Neural crest cell (in vitro differentiated cells): ENCODE measurements around the gene ZIK1. TPM values are rescaled to one million over a fixed set of nuclear protein-coding genes. Genes with fewer than 3 reads are reported as not detected.

Experiments used
- DNase-seq: peaks from one replicate; pipeline ENCODE4 v3.0.0; 2021; ENCODE audit warnings: low read depth, mixed read lengths, low spot score
- H3K27ac Mint-ChIP-seq: one replicate; pipeline ENCODE4 v1.8.0; 2021; ENCODE audit warnings: mild to moderate bottlenecking, mixed read lengths; ENCODE audit not compliant: unreplicated experiment
- H3K27me3 Mint-ChIP-seq: 2 replicates; pipeline ENCODE4 v1.8.0; 2021; ENCODE audit warnings: low read depth, mild to moderate bottlenecking, mixed read lengths
- H3K36me3 Mint-ChIP-seq: 2 replicates; pipeline ENCODE4 v1.8.0; 2021; ENCODE audit warnings: low read depth, mild to moderate bottlenecking, mixed read lengths
- H3K4me1 Mint-ChIP-seq: 2 replicates; pipeline ENCODE4 v1.8.0; 2021; ENCODE audit warnings: mixed read lengths
- H3K4me3 Mint-ChIP-seq: one replicate; pipeline ENCODE4 v1.8.0; 2021; ENCODE audit warnings: mild to moderate bottlenecking, mixed read lengths
- H3K9me3 Mint-ChIP-seq: 2 replicates; pipeline ENCODE4 v1.8.0; 2021; ENCODE audit warnings: mixed read lengths
- CTCF ChIP-seq: fragments of 200-600 bp; sonication (generic); conservative IDR thresholded peaks from 2 replicates; pipeline ENCODE4 v1.5.0; 2021; ENCODE audit warnings: antibody characterized with exemption, mild to moderate bottlenecking
- long read RNA-seq: library from polyadenylated mRNA; unstranded; transcript quantifications from one replicate; pipeline ENCODE4 v2.0.0, GENCODE V29; 2020
- total RNA-seq: library from RNA; stranded (reverse); gene quantifications from 2 replicates; pipeline ENCODE4 v1.2.1, GENCODE V29; 2021

ZIK1 gene
- total RNA-seq: 27.6 and 29.1 TPM in 2 replicates
- long read RNA-seq, full-length matches to known transcripts: 19 of 33 reads
- long read RNA-seq, partial matches to known transcripts: 0 of 33 reads
- long read RNA-seq, other reads (novel, unspliced or antisense): 14 of 33 reads

DNA sequence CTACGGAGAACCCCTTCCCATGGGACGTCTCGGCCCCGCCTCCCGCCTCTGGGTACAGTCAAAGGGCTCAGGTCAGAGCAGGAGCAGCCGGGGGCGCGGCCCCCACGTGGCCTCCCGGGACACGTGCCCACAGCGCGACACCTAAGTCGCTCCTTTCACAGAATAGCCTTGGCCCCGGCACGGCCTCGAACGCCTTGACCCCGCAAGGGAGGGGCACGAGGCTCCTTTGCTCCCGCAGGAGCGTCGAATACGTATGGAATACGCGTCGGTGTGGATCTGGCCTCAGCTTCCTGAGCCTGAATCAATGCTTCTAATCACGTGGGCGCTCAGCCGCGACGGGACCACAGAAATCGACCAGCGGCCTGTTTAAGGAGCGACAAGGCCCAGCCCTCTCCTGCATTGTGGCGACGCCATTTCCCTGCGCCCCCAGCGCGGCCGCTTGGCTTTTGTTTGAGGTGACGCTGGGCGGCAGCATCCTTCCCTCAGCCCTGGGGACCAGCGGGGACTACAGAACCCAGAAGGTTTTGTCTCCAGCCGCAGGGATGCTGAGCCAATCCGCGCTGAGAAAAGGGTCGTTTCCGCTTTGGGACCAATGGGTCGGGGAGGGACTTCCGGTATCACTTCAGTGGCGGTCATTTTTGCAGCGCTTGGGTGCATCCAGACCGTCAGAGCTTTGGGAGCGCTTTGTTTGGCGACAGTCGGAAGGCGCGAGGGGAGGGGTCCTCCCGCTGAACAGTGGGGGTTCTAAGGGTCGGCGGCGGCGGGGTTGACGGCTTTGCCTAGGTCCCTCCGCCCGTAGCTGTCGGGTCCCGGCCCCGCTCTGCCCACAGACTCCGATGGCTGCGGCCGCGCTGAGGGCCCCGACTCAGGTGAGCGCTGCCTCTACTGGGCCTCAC lies at the start of gene ZIK1:
ZIK1 (plus strand) TSS at position 625 of the 896 bp plus-strand sequence; CDS start at position 837, 212 bp downstream.
- peak within 1 kb of the TSS; percentile 94 for H3K4me3 Mint-ChIP-seq
- H3K27me3 Mint-ChIP-seq: no peaks in the 10 kb centered on the region
- H3K36me3 Mint-ChIP-seq: peaks cover 57% of the 10 kb centered on the region
- H3K9me3 Mint-ChIP-seq: peaks cover 42% of the 10 kb centered on the region
- TF ChIP-seq CTCF: no peak
- H3K27ac Mint-ChIP-seq: peak within 1 kb of the TSS; percentile 96
- DNase-seq: peak; percentile 82
- H3K4me1 Mint-ChIP-seq: peaks cover 25% of the 10 kb centered on the region

DNA sequence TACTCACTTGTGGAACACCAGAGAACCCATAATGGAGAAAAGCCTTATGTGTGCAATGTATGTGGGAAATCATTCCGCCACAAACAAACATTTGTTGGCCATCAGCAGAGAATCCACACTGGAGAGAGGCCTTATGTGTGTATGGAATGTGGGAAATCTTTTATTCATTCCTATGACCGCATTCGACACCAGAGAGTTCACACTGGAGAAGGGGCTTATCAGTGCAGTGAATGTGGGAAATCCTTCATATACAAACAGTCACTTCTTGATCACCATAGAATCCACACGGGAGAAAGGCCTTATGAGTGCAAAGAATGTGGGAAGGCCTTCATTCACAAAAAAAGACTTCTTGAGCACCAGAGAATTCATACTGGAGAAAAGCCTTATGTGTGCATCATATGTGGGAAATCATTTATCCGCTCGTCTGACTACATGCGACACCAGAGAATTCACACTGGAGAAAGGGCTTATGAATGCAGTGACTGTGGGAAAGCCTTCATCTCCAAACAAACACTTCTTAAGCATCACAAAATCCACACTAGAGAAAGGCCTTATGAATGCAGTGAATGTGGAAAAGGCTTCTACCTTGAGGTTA lies 45.9 kb upstream of the ZIK1 start:
- Mint-ChIP-seq H3K4me3 (peak overlapping the region; percentile 19), H3K27ac (no peak overlapping the region), H3K27me3 (no peaks in the 10 kb centered on the region), H3K4me1 (no peaks in the 10 kb centered on the region), H3K9me3 (peaks cover 55% of the 10 kb centered on the region), H3K36me3 (peaks cover 93% of the 10 kb centered on the region)
- TF ChIP-seq CTCF: no peak
- no peak for DNase-seq

DNA sequence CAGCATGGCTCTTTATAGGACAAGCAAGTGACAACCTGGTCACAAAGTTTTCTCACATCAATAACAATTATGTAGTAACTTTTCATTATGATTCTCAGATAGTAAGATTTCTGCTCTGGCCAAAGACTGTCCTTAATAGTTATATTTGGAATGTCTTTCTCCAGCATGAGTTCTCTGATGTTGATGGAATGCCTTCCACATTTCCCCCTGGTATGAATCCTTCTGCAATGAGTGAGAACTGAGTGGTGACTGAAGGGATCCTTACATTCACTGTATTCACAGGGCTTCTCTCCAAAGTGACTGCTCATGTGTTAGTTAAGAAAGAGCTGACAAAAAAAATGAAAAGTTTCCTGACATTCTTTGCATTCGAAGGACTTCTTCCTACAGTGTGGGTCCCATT lies 37.4 kb upstream of the ZIK1 start:
- DNase-seq: no peak
- H3K27me3 Mint-ChIP-seq: no peaks in the 10 kb centered on the region
- TF ChIP-seq CTCF: no peak
- no peaks in the 10 kb centered on the region for H3K4me1 Mint-ChIP-seq
- no peak overlapping the region for H3K4me3 Mint-ChIP-seq
- peaks cover 44% of the 10 kb centered on the region for H3K9me3 Mint-ChIP-seq
- H3K36me3 Mint-ChIP-seq: peaks cover 95% of the 10 kb centered on the region
- no peak overlapping the region for H3K27ac Mint-ChIP-seq

DNA sequence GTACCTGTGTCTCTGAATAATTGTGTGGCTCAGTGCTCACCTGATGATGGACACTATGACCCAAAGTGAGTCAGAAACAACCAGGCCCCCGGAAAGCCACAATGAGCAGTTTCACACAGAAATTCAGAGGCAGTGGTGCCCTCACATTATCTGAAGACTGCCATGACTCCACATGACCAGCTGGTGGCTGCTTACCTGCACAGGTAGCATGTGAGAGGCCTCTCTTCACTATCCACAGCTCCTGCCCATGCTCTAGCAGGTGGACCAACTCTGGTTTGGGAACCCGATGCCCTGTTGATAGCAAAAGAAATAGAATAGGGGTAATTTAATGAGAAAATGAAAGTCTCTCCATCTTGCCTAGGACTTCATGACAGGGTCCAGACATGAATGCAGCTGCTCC lies 31.5 kb upstream of the ZIK1 start:
- peaks cover 94% of the 10 kb centered on the region for H3K36me3 Mint-ChIP-seq
- H3K27ac Mint-ChIP-seq: no peak overlapping the region
- peaks cover 31% of the 10 kb centered on the region for H3K9me3 Mint-ChIP-seq
- DNase-seq: no peak
- H3K4me1 Mint-ChIP-seq: no peaks in the 10 kb centered on the region
- no peak overlapping the region for H3K4me3 Mint-ChIP-seq
- no peak for TF ChIP-seq CTCF
- H3K27me3 Mint-ChIP-seq: no peaks in the 10 kb centered on the region

- no peak for TF ChIP-seq CTCF
- H3K4me3 Mint-ChIP-seq: peak overlapping the region; percentile 97
- no peak overlapping the region for H3K27ac Mint-ChIP-seq
- H3K27me3 Mint-ChIP-seq: peaks cover 3% of the 10 kb centered on the region
- DNase-seq: no peak
- peaks cover 24% of the 10 kb centered on the region for H3K9me3 Mint-ChIP-seq
- peaks cover 23% of the 10 kb centered on the region for H3K4me1 Mint-ChIP-seq
- H3K36me3 Mint-ChIP-seq: peaks cover 59% of the 10 kb centered on the region
These were observed 26.3 kb upstream of the ZIK1 start for GRCh38 chr19:57557659-57558058.
